A549 treated with DMSO at 1 μM for 4 hours (cell line): ENCODE results near the gene CCNB1IP1. TPM values are rescaled to one million over a fixed set of nuclear protein-coding genes. Genes with fewer than 3 reads are reported as not detected.

ENCODE experiments used
- total RNA-seq: library from RNA; stranded (reverse); fragments of 200-300 nt; extraction: Qiagen RNA extraction; gene quantifications from 5 replicates; pipeline ENCODE4 v1.2.3, GENCODE V29; 2022; ENCODE audit warnings: low read depth

The CCNB1IP1 gene, protein sequence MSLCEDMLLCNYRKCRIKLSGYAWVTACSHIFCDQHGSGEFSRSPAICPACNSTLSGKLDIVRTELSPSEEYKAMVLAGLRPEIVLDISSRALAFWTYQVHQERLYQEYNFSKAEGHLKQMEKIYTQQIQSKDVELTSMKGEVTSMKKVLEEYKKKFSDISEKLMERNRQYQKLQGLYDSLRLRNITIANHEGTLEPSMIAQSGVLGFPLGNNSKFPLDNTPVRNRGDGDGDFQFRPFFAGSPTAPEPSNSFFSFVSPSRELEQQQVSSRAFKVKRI
- 37.4 to 58.5 TPM (median 44.4 TPM) in 5 replicates for total RNA-seq

DNA sequence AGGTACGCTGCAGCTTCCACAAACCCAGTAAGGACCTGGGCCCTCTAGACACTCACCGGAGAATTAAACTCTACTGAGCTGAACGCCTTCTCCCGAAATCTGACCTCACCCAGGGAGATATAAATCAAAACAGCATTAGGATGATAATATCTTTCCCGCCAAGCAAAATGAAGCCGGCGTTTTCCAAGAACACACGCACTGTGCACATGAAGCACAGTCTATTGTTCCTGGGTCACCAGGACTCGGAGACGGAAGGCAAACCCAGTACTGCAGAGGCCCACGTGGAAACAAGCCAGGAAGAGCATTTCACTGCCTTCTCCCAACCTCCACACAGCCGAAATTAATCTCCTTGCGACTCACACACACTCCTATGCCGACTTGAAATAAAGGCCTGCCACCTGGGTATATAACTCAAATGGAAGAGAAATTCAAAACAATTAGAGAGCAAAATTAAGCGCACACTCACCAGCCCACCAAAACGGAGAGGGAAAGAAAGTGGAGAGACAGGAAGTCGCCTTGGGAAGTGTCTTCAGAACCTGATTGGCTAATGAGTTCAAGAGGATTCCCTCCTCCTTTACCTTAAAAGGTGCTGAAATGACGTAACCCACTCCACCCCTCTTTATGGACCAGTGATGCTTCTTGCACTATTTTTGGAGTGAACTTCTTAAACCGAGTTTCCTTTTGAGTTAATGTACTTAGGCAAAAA lies at the start of gene CCNB1IP1:
Gene CCNB1IP1, minus strand, starts transcription at position 492 of the 706 bp plus-strand sequence. CDS start 16,756 bp downstream, outside the sequence.

DNA sequence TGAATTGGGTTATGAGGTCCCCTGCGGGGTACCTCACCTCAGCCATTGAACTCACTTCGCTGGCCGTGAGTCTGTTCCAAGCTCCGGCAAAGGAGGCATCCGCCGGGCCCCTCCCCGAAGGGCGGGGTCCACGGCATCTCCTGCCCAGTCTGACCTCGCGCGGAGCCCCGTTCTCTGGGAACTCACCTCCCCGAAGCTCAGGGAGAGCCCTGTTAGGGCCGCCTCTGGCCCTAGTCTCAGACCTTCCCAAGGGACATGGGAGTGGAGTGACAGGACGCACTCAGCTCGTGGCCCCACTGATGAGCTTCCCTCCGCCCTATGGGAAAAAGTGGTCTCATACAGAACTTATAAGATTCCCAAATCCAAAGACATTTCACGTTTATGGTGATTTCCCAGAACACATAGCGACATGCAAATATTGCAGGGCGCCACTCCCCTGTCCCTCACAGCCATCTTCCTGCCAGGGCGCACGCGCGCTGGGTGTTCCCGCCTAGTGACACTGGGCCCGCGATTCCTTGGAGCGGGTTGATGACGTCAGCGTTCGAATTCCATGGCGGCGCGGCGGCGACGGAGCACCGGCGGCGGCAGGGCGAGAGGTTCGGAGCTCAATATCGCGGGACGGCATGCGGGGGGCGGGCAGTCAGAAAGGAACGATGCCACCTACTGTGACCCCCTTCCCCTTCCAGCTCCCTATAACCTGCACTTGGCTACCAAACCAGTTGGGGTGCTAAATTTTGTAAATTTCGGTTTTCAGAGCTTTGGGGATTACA lies 10.2 kb upstream of the CCNB1IP1 start, which contains the start of gene PARP2:
Gene PARP2, plus strand, starts transcription at position 544 of the 770 bp plus-strand sequence. Its CDS starts 7 bp downstream, at position 551.

DNA sequence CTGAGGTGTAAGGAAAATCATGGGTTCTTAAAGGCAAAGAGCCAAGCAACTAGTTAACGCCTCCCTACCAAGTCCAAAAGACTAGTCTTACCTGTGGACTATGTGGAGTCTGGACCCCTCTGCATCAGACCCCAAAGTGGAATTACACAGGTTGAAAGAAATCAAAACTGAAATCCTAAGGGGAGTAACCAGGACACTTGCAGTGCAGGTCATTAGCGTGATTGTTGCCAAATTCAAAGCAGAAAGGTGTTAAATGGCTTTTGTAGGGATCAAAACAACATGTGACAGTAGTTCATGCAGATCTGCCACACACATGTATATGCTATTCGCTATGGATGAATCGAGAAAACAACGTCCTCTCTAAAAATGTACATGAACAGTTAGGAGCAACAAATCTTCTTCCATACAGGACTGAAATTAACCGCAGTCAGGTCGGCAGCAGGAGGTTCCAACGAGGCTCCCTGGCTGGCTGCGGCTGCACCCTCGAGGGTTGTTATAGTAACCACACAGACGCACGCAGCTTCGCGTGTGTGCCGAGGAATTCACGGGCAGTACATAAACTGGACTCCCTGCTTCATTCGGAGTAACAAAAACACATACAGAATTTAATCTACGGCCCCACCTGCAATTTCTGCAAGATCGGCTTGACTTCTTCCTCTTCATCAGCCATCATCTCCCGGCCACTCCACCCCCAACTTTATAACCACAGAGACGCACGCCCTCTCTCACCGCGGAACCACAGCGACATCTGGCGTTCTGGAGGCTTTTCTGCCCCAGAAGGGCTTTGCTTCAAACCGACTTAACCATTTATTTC lies 27.6 kb downstream of the CCNB1IP1 start, which contains the start of gene TTC5:
Gene TTC5, minus strand, starts transcription at position 687 of the 814 bp plus-strand sequence. Its CDS starts 14 bp downstream, at position 673.

Other genes with a start within 250 kb of the CCNB1IP1 start
- gene OR4K17, start 222.5 kb downstream of the CCNB1IP1 start, total RNA-seq, result not detected in 5 replicates
- gene OR4N5, start 194.5 kb downstream of the CCNB1IP1 start, total RNA-seq, result not detected in 5 replicates
- gene OR11G2, start 142.4 kb downstream of the CCNB1IP1 start, total RNA-seq, result not detected in 5 replicates
- gene OR11H6, start 109.6 kb downstream of the CCNB1IP1 start, total RNA-seq, result not detected in 5 replicates
- not detected in 5 replicates for gene OR11H7, start 104.3 kb downstream of the CCNB1IP1 start, total RNA-seq
- gene OR11H4, start 94.0 kb downstream of the CCNB1IP1 start, total RNA-seq, result not detected in 5 replicates
- 20.0 to 26.9 TPM (median 21.8 TPM) in 5 replicates for gene TTC5, start 27.3 kb downstream of the CCNB1IP1 start, total RNA-seq
- gene PARP2, start 10.4 kb upstream of the CCNB1IP1 start, total RNA-seq, result 19.4 to 24.7 TPM (median 22.5 TPM) in 5 replicates
- 10.0 to 11.9 TPM (median 10.7 TPM) in 5 replicates for gene TEP1, start 80.2 kb upstream of the CCNB1IP1 start, total RNA-seq
- gene KLHL33, start 102.9 kb upstream of the CCNB1IP1 start, total RNA-seq, result not detected in 5 replicates
- gene OSGEP, start 121.5 kb upstream of the CCNB1IP1 start, total RNA-seq, result 24.1 to 29.4 TPM (median 26.2 TPM) in 5 replicates
- 262 to 275 TPM (median 266 TPM) in 5 replicates for gene APEX1, start 121.9 kb upstream of the CCNB1IP1 start, total RNA-seq
- 32.2 to 37.0 TPM (median 33.3 TPM) in 5 replicates for gene PIP4P1, start 128.2 kb upstream of the CCNB1IP1 start, total RNA-seq
- 166 to 227 TPM (median 176 TPM) in 5 replicates for gene PNP, start 136.1 kb upstream of the CCNB1IP1 start, total RNA-seq
- gene RNASE10, start 172.3 kb upstream of the CCNB1IP1 start, total RNA-seq, result 0.20 to 0.37 TPM (median 0.27 TPM) in 5 replicates
- not detected in 5 replicates for gene RNASE9, start 227.8 kb upstream of the CCNB1IP1 start, total RNA-seq